ENCODE results near the gene CORO2A.
"Not testable (repeated sequence)": the region's sequence is repeated elsewhere in the genome, so short reads cannot be mapped to it uniquely, and the experiment has no call there.

Gene CORO2A

DNA sequence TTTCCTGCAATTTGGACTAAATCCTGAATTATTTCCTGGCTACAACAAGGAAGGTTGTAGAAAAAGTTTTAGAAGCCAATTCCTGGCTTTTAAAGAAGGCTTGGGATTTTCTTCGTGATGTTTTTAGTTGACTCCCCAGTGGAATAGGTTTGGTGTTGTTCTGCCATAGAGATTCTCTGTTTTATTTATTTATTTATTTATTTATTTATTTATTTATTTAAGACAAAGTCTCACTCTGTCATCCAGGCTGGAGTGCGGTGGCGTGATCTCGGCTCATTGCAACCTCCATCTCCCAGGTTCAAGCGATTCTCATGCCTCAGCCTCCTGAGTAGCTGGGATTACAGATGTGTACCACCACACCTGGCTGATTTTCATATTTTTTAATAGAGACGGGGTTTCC, 75.3 kb downstream of the CORO2A start:
- not testable (repeated sequence) for DNase-seq (ENCODE audit: low spot score)

DNA sequence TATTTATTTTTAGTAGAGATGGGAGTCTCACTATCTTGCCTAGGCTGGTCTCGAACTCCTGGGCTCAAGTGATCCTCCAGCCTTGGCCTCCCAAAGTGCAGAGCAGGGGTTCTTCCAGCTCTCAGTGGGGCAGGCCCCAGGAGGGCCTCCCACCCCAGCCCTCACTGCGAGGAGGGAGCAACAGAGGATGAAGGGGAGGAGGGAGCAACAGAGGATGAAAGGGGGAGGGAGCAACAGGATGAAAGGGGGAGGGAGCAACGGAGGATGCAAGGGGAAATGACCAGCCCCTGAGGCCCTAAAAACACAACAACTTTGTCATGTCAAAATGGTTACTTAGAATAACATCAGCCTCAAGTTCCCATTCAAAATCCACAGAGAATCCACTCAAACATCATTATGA, 83.4 kb downstream of the CORO2A start:
- no peak for DNase-seq (ENCODE audit: low spot score)

DNA sequence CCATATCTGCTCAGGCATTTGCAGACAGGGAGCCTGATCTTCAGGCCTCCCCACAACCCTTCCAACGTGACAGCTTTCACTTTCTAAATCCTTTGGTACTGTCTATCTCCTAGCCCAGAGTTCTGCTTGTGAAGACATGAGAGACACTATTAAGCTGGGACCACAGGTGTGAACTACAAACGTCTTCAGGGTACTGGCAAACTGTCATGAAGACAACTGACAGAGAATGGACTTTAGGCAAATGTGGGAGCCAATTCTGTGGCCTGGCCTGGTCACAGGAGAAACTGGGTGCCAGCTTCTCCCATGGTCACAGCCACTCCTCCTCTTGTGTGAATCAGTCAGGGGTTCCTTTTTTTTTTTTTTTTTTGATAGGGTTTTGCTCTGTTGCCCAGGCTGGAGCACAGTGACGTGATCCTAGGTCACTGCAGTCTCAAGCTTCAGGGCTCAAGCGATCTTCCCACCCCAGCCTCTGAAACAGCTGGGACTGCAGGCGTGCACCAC, 83.9 kb downstream of the CORO2A start:
- DNase-seq (ENCODE audit: low spot score) = no peak

DNA sequence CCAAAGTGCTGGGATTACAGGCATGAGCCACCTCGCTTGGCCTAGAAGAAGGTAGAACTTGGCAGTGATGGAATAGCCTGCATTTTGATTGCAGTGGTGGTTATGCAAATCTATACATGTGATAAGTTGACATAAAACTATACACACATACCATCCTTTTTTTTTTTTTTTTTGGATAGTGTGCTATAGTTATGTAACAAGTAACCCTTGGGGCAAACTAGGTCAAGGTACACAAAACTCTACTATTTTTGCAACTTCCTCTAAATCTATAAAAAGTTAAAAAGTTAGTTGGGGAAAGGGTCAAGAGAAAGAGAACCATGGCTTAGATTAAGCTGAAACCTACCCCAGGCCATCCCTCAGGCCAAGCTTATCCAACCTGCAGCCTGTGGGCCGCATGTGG, 84.5 kb downstream of the CORO2A start:
- no peak for DNase-seq (ENCODE audit: low spot score)

DNA sequence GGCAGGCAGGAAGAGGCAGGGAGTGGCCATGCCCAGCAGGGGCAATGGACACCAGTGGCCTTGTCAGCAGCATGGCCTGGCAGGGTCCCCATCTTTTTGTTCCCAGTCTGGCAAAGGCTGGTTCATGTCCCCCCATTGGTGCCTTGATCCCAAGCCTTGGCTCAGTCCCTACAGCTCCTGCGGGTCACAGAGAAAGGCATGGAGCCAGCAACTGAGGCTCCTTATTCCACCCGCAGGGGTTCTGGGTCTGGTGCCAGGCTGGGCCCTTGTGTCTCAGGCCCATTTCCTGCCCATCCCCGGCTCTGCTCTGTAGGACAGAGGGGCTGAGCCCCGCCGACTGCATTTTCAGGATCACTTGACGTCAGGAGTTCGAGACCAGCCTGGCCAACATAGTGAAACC, 87.4 kb downstream of the CORO2A start:
- no peak for DNase-seq (ENCODE audit: low spot score)

DNA sequence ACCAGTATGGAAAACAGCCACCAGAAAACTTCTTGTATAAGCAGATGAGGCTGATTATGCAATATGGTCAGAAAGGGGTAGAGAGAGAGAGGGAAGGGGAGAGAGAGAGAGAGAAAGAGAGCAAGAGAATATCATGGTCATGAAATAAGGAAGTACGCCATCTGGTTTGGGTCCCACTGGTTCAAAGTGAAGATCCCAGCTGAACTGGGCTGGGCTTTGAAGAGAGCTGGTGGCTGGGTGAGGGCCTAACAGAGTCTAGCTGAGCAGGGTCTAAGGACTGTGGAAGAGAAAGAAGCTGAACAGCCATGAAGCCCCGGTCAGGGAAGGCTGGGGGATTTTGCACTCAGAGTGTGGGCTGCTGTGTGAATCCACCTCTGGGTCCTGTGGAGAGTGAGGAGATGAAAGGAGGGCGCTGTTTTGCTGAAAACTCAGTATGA, 88.0 kb downstream of the CORO2A start:
- no peak for DNase-seq (ENCODE audit: low spot score)

DNA sequence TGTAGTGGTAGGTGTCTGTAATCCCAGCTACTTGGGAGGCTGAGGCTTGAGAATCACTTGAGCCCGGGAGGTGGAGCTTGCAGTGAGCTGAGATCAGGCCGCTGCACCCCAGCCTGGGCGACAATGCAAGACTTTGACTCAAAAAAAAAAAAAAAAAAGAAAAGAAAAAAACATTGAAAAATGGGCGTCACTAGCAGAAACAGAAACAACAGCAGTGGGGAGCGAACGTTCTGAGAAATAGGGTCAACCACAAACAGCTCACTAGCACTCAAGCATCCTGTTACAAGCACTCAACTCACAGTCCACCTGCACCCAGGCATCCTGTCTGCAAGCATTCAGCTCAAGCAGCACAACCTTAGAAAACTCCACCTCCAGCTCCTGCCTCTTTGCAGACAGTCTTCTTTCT, 90.6 kb downstream of the CORO2A start:
- no peak for DNase-seq (ENCODE audit: low spot score)

DNA sequence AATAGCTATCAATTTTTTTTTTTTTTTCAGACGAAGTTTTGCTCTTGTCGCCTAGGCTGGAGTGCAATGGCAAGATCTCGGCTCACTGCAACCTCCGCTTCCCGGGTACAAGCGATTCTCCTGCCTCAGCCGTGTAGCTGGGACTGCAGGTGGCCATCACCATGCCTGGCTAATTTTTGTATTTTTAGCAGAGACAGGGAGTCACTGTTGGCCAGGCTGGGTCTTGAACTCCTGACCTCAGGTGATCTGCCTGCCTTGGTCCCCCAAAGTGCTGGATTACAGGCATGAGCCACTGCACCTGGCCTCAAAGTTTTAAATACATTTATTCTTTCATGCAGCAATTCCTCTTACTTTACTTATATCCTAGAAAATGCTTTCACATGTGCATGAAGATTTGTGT, 91.0 kb downstream of the CORO2A start:
- DNase-seq (ENCODE audit: low spot score) = no peak

DNA sequence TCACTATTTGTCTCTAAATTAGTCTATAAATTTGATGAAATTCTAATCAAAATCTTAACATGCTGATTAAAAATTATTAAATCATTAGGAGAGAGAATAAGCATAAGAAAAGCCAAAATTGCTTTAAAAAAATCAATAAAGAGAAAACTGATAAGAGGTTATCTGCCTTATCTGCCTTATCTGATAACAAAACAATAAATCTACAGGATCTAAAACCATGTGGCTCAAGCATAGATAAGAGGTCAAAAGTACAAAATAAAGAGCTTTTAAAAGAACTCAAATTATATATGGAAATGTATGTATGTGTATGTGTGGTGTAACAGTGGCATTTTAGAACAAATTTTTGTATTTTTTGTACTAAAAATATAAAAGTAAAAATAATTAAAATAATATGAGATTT, 92.0 kb downstream of the CORO2A start:
- DNase-seq (ENCODE audit: low spot score) = no peak

DNA sequence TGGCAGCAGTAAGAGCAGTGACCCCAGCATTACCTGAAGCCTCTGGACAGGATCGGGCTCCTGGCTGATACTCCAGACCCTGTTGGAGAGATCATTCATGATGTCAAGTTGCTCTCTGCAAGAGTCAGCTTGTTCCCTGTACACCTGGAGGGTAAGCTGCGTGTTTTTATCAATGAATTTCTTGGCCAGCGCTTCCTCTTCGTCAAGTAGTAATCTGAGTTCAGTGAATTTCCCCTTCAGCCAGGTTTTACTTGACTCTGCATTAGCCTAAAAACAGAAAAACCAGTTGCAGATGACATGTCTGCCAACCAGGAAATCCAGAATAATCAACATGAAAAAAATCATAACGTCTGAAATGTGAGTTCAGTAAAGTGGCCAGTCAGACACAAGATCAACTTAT, 92.5 kb downstream of the CORO2A start:
- DNase-seq (ENCODE audit: low spot score) = no peak

DNA sequence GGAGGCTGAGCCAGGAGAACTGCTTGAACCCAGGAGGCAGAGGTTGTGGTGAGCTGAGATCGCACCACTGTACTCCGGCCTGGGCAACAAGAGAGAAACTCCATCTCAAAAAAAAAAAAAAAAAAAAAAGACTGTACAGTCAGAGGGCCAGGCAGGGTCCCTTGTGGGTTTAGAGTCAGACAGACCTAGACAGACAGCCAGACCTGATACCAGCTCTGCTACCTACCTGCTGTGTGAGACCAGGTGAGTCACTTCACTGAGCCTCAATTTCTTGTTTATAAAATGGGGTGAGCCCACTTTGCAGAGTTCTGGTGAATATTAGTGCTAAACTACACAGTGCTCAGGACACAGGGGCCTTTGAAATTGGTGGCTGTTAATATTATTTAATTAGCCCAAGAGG, 93.1 kb downstream of the CORO2A start:
- DNase-seq (ENCODE audit: low spot score) = no peak

DNA sequence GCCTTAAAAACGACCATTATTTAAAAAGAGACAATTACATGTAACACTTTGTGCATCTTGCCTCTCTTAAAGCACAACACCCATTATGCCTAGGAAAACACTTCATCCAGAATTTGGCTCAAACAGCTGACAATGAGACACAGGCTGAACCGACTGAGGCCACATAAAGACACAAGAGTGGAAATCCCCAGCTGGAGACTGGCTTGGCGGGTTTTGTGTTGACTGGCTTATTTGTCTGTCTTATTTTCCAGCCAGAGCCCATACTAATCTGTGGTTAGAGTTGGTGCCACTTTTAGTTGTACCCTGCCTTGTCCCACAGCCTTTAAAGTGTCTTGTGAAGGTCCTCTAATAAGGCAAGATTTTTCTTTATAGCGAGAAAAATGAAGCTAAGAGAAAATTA, 94.6 kb downstream of the CORO2A start:
- DNase-seq (ENCODE audit: low spot score) = no peak

DNA sequence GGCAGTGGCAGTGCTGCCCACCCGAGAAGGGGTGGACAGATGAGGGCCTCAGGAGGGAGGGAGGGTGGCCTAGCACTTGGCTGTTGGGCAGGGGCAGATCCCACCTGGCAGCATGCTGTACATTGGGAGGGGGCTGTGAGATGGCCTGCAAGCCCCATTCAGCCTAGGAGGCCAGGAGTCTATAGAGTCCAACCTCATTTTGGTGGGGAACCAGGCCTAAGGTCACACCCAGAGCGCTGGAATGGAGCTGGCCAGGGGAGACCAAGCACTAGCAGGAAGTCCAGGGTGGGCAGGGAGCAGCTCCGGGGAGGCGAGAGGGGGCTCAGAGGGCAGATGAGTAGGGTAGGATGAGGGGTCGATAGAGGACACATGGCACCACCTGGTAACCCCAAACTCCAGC, 96.3 kb downstream of the CORO2A start:
- no peak for DNase-seq (ENCODE audit: low spot score)

DNA sequence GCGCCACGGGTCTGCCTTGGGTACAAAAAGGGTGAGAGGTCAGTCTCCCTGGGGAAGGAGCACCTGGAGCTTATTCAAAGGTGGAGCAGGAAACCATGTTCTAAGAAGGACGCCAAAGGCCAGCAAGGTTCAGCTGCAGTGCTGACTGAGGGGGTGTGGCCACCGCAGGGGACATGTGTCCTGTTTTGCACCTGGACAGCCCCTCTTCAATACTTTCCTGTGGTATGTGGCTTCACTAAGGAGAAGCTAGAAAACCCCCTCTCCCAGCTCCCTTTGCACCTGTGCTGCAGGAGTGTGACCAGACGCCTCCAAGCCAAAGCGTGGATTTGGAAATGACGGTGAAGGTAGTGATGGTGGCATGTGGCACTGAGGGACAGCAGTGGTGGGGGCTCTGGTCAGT, 97.0 kb downstream of the CORO2A start:
- DNase-seq (ENCODE audit: low spot score) = no peak

DNA sequence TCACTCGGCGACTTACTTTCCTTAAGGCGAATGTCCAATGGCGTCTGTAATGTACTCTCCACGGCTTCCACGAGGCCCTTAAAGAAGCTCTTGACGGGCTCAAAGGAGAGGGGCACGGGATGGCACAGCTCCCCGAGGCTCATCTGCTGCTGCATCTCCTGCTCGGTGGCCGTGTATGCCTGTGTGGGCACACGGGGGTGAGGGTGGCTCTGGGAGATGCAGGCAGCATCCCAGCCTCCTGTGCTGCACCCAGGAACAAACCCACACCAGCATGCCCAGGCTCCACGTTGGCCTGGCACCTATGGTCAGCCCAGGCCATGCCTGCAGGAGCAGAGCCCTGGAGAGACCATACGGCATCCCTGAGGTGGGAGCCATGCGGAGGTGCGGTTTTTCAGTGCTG, 97.6 kb downstream of the CORO2A start:
- no peak for DNase-seq (ENCODE audit: low spot score)

DNA sequence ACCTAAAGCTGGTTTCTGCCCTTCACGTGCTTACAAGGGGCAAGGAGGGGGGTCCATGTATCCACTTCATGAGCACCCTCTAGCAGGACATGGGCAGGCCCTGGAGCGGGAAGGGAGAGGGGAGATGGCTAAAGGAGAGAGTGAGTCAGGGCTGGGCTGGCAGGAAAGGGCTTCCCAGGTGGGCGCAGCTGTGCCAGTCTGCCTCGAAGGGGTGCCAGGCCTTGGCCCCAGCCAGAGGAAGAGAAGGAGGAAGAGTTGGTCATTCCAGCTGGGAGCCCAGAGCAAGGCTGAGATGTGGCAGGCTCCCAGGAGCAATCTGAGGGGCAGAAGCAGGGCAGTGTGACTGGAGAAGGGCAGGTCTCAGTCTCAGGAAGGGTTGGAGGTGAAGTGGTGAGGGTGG, 98.1 kb downstream of the CORO2A start:
- no peak for DNase-seq (ENCODE audit: low spot score)

DNA sequence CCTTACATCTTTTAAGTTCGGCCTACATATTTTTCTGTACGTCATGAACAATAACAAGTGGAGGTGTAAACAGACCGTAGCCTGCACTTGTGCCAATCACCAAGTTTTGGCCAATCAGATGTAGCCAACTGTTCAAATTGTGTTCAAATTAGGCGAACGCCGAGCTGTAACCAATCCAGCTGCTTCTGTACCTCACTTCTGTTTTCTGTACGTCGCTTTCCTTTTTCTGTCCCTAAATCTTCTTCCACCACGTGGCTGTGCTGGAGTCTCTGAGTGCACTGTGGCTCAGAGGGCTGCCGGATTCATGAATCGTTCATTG, 99.9 kb downstream of the CORO2A start:
- DNase-seq (ENCODE audit: low spot score) = no peak

DNA sequence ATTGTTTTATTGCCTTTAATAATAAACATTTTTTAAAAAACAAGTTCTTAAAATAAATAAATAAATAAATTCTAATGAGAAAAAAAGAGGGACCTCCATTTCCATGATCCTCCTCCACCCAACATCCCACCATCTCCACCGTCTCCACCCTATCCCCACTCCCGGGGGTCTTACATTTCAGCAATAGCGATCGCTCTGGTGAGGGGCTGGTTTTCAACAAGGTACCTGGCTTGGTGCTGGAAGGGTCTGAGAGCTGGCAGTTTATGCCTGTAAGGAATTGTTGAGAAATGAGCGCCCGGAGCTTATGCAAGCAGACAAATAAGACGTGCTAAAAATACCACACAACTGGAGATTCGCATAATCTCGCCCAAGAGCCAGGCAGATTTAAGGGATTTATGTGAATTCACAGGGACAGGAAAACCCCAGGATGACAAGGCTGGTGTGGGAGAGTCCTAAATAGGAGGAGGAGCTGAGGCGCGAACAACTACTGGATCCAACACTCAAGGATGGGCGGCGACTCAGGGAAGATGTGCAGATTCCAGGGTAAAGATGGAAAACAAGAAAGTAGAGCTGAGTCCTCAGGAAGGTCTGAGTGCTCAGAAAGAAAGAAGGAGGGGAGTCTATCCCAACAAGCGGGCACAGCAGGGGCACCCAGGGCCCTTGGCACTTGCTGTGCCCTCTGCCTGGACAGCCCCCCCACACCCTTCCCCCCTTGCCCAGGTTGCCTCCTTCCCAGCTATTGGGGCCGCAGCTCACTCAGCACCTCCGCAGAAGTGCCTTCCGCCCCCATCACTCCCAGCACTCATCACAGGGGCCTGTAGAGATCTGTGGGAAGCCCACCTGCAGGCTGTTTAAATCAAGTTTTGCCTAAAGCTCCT, 100.5 kb downstream of the CORO2A start:
- no peak for DNase-seq (ENCODE audit: low spot score)

DNA sequence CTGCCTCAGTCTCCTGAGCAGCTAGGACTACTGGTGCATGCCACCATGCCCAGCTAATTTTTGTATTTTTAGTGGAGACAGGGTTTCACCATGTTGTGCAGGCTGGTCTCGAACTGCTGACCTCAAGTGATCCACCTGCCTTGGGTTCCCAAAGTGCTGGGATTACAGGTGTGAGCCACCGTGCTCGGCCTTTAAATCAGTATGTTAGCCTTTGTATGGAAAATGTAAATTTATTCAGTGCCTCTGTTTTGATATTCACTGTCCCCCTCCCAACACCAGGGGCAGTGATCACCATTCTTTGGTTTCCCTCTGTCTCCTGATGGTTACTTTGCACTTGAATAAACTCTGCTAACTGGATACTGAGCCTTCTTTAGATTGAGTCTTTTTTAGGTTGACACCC, 101.8 kb downstream of the CORO2A start:
- DNase-seq (ENCODE audit: low spot score) = not testable (repeated sequence)

DNA sequence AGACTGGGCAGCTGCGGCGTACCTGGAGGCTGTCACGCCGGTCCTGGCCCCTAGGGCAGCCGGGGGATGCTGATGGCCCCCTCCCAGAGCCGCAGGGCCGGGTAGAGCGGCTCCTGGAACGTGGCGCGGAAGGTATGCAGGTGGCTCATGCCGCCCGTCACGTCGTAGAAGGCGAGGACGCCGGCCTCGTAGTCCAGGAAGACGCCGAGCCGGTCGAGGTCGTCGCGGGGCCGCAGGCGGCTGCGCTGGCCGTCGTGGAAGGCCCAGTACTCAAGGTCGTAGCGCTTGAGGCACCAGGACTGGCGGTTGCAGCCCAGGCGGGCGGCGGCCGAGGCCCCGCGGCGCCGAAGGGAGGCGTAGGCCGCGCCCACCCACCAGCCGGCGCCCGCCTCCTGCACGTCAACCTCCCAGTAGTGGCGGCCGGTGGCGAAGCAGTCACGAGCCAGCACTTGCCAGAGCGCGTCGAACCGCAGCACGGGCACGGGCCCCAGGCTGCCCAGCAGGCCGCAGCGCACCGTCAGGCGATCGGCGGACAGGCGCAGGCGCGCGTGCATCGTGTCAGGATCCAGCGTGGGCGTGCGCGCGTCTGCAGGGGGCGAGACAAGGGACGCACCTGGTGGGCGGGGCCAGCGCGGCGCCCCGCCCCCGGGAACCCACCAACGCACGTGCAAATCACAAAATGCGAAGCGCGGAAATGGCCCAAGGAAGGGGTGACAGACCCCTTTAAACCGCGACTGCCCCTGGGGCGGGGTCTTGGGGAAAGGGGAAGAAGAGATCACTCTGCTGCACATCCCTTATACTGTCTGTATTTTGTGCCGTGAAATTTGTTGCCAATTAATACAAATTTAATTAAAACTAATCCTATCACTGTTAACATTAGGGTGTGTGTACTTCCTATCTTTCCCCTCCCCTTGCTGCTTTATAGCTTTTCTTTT, 104.8 kb downstream of the CORO2A start:
- peak; percentile 63 for DNase-seq (ENCODE audit: low spot score)

DNA sequence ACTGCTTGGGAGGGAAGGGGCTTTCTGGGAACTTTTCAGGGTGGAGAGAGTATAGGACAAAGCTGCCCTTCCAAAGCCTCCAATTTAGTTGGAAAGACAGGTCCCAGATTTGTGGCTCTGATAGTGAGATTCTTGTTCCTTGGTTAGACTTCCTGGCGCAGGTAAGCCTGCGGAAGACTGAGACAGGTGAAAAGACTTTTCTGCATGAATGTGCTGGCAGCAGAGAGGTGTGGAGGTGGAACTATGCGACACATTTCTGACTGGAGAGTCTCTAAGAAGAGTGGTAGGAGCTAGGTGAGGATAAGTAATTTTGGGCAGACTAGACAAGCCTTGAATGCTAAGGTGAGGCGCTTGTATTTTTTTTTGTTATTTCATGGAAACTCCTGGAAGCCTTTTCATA, 106.0 kb downstream of the CORO2A start:
- DNase-seq (ENCODE audit: low spot score) = no peak

DNA sequence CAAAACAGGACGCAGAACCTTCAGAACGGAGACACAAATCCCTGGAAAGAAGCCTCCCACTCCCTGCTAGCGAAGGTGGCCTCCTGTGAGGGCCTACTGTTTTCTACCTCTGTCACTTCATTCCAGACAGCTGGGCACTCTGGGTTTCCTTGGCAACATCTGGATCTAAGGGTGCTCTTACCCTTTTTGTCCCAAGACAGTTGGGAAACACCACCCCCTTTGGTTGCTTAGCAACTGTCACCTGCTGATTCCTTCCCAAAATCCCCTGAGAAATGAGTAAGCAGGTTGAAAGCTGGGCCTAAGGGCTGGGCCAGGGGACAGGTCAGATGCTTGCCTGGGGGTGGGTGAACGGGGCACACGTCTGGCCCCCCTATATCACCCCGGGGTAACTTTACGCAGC, 106.5 kb downstream of the CORO2A start:
- no peak for DNase-seq (ENCODE audit: low spot score)

DNA sequence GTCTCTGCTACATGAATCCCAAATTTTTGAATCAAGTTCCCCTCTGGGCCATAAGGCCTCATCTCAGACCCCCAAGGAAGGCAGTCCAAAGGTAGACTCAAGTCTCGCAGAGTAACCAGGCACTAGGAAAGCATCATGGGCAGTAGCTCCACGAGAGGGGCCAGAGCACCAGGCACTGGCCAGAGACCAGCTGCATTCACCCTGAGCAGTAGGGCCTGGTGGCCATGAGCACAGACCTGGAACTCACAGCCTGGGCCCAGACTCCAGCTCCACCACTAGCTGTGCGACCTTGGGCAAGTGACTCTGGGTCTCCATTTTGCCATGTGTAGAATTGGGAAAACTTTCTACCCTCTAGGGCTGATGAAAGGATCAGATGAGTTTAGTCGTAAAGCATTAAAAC, 107.4 kb downstream of the CORO2A start:
- DNase-seq (ENCODE audit: low spot score) = no peak
